Activated T-cell treated with anti-CD3 and anti-CD28 coated beads, Interleukin-2, amount 50 U/mL, for 24 hours (primary cell): ENCODE results near the gene HES4.

Experiments used
- DNase-seq: peaks from one replicate; pipeline ENCODE4 v3.0.0-alpha.2; 2020
- H3K27ac Mint-ChIP-seq: 2 replicates; pipeline ENCODE4 v1.8.0; 2020; ENCODE audit warnings: mild to moderate bottlenecking, mixed read lengths
- H3K27me3 Mint-ChIP-seq: 2 replicates; pipeline ENCODE4 v1.8.0; 2020; ENCODE audit warnings: mixed read lengths
- H3K36me3 Mint-ChIP-seq: 2 replicates; pipeline ENCODE4 v1.8.0; 2020; ENCODE audit warnings: low read depth, mixed read lengths
- H3K4me1 Mint-ChIP-seq: 2 replicates; pipeline ENCODE4 v1.8.0; 2020; ENCODE audit warnings: low read depth, mixed read lengths
- H3K4me3 Mint-ChIP-seq: 2 replicates; pipeline ENCODE4 v1.8.0; 2020; ENCODE audit warnings: mild to moderate bottlenecking, moderate library complexity, mixed read lengths
- H3K9me3 Mint-ChIP-seq: 2 replicates; pipeline ENCODE4 v1.8.0; 2020; ENCODE audit warnings: mixed read lengths

The HES4 gene

DNA sequence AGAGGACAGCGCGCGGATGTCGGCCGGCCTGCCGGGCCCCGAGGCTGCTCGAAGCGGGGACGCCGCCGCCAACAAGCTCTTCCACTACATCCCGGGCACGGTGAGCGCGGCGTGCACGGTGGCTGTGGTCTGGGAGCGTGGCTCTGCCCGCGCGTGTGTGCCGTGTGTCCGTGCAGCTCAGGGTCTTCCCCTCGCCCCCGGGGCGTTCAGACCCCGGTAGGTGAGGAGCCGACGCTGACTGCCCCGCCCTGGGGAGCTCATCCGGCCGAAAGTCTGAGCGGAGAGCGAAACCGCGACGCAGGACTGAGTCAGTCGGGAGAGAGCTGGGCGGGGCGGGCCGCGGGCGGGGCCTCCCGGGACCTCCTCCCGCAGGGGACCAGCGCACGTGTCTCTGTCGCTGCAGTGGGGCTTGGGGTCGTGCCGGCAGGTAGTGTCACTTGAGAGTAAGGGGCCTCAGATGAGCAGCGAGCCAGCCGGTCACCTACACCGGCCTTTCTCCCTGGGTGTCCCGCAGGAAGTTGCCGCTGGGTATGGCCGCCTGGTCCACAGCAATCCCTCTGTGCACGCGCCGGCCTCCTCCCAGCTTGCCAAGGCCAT, 33.1 kb downstream of the HES4 start:
- peak overlapping the region; percentile 86 for H3K27ac Mint-ChIP-seq
- peaks cover 18% of the 10 kb centered on the region for H3K4me1 Mint-ChIP-seq
- H3K4me3 Mint-ChIP-seq, result peak overlapping the region; percentile 78
- H3K27me3 Mint-ChIP-seq, result peaks cover 21% of the 10 kb centered on the region
- peak; percentile 91 for DNase-seq
- peaks cover 25% of the 10 kb centered on the region for H3K36me3 Mint-ChIP-seq
- peaks cover 3% of the 10 kb centered on the region for H3K9me3 Mint-ChIP-seq

DNA sequence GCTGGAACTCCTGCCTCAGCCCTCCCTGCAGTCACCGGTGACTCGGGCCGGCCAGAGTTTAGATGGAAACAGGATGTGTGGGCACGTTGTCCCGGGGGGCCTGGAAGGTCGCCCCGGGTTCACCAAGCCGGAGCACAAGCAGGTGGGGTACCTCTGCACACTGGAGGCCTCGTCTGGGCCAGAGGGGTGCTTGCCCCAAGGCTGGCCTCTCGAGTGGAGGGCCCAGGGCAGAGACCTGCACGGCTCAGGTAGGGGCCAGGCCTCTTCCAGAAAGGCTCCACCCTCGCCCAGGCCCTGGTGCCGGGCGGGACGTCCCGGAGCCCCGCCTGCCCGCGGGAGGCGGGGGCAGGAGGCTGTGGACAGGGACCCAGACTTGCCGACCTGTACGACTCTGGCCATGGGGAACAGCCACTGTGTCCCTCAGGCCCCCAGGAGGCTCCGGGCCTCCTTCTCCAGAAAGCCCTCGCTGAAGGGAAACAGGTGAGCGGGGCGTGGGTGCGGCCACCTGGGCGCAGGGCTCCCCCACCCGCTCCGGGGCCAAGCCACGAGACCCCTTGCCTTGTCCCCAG, 33.7 kb downstream of the HES4 start, which contains the start of gene PLEKHN1:
Gene PLEKHN1, plus strand, starts transcription at position 348 of the 569 bp plus-strand sequence. Its CDS starts 50 bp downstream, at position 398.
- H3K27ac Mint-ChIP-seq, result peak within 1 kb of the TSS; percentile 86
- peak within 1 kb of the TSS; percentile 78 for H3K4me3 Mint-ChIP-seq
- H3K27me3 Mint-ChIP-seq, result peaks cover 16% of the 10 kb centered on the region
- H3K4me1 Mint-ChIP-seq, result peaks cover 23% of the 10 kb centered on the region
- H3K36me3 Mint-ChIP-seq, result peaks cover 25% of the 10 kb centered on the region
- DNase-seq, result peak; percentile 67
- peaks cover 3% of the 10 kb centered on the region for H3K9me3 Mint-ChIP-seq

DNA sequence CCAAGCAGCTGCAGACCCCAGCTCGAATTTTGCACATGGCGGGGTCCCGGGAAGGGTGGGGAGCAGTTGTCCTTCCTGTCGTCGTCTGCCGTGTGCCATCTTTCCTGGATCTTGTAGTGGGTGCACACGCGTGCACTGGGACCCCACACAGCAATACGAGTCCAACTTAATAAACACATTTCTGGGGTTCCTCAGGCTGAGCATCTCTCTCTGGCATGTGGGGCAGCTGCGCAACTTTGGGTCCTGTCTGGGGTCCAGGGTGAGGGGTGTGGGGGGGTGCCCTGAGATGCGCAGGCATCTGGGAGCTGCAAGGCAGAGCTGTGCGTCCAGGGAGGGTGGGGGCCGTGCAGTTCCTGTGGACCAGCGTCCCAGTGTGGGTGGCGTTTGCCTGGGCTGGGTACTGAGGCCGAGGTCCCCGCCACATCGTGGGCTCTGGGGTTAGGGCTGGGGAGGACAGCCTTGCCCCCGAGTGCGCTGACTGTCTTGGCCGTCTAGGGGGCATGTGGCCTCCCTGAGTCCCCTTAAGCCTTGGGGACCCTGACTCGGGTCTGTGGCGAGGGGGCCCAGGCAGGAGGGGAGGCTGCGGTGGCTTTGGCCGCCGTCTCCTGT, 34.3 kb downstream of the HES4 start:
- H3K4me1 Mint-ChIP-seq, result peaks cover 23% of the 10 kb centered on the region
- peak; percentile 40 for DNase-seq
- H3K36me3 Mint-ChIP-seq, result peaks cover 25% of the 10 kb centered on the region
- H3K4me3 Mint-ChIP-seq, result peak overlapping the region; percentile 51
- H3K27ac Mint-ChIP-seq, result peak overlapping the region; percentile 66
- peaks cover 16% of the 10 kb centered on the region for H3K27me3 Mint-ChIP-seq
- H3K9me3 Mint-ChIP-seq, result peaks cover 3% of the 10 kb centered on the region

DNA sequence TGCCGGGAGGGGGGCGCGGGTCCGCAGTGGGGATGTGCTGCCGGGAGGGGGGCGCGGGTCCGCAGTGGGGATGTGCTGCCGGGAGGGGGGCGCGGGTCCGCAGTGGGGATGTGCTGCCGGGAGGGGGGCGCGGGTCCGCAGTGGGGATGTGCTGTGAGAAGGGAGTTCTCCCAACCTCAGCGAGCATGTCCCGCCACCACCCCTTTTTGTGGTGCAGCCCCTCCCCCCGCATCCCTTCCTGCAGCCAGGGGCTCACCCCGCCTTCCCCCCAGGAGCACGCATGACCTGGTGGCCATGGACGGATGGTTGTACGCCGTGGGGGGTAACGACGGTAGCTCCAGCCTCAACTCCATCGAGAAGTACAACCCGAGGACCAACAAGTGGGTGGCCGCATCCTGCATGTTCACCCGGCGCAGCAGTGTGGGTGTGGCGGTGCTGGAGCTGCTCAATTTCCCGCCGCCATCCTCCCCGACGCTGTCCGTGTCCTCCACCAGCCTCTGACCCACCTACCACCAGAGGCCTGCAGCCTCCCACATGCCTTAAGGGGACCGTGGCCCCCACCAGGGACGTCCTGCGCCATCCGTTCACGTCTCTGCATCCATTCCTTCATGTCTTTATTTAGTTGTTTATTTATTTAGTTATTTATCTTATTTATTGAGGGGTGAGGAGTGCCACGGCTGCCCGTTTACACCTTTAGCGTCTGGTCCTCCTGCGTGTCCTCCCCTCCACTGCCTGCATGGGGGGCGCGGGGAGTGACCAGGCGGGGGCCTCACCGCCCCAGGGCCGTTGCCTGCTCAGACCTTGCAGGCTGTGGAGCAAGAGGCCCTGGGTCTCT, 35.0 kb downstream of the HES4 start:
- Mint-ChIP-seq H3K27ac (no peak overlapping the region), H3K4me1 (peaks cover 23% of the 10 kb centered on the region), H3K4me3 (no peak overlapping the region), H3K36me3 (peaks cover 25% of the 10 kb centered on the region), H3K9me3 (peaks cover 3% of the 10 kb centered on the region), H3K27me3 (peaks cover 16% of the 10 kb centered on the region)
- DNase-seq, result no peak

DNA sequence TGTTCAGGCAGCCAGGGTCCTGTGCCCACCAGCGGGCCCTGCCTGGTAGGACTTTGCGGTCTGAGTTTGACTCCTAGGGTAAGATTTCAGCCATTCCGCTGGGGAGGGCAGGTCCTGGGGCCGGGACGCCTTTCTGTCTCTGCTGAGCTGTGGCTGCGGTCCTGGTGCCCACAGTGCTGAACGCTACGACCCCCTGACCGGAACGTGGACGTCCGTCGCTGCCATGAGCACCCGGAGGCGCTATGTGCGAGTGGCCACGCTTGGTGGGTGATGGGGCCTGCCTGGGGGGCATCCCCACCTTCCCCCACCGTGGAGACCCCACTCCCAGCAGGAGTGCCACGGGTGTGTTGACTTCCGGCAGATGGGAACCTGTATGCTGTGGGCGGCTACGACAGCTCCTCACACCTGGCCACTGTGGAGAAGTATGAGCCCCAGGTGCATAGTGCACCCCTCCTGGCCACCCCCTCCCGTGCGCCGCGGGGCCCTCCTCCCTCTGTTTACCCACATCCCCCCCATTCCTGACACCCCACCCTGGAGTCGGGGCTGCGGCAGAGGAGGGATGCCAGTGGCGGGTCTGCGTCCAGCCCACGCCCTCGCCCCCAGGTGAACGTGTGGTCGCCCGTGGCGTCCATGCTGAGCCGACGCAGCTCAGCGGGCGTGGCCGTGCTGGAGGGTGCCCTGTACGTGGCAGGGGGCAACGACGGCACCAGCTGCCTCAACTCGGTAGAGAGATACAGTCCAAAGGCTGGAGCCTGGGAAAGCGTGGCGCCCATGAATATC, 36.0 kb downstream of the HES4 start:
- Mint-ChIP-seq H3K4me3 (no peak overlapping the region), H3K36me3 (peaks cover 27% of the 10 kb centered on the region), H3K27me3 (peaks cover 7% of the 10 kb centered on the region), H3K9me3 (no peaks in the 10 kb centered on the region), H3K27ac (no peak overlapping the region), H3K4me1 (peaks cover 23% of the 10 kb centered on the region)
- no peak for DNase-seq

DNA sequence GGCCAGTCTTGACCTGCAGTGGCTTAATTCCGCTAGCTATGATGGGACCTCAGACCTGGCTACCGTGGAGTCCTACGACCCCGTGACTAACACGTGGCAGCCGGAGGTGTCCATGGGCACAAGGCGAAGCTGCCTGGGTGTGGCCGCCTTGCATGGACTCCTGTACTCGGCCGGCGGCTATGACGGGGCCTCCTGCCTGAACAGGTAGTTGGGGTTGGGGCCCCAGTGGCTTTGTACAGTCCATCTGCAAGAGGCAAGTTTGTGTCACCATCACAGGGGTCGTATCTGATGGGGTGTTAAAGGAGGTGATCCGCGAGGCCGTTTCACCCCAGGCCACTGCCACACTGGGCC, 36.6 kb downstream of the HES4 start:
- H3K4me3 Mint-ChIP-seq, result no peak overlapping the region
- no peak for DNase-seq
- H3K36me3 Mint-ChIP-seq, result peaks cover 33% of the 10 kb centered on the region
- peaks cover 1% of the 10 kb centered on the region for H3K27me3 Mint-ChIP-seq
- H3K9me3 Mint-ChIP-seq, result no peaks in the 10 kb centered on the region
- peaks cover 26% of the 10 kb centered on the region for H3K4me1 Mint-ChIP-seq
- no peak overlapping the region for H3K27ac Mint-ChIP-seq

DNA sequence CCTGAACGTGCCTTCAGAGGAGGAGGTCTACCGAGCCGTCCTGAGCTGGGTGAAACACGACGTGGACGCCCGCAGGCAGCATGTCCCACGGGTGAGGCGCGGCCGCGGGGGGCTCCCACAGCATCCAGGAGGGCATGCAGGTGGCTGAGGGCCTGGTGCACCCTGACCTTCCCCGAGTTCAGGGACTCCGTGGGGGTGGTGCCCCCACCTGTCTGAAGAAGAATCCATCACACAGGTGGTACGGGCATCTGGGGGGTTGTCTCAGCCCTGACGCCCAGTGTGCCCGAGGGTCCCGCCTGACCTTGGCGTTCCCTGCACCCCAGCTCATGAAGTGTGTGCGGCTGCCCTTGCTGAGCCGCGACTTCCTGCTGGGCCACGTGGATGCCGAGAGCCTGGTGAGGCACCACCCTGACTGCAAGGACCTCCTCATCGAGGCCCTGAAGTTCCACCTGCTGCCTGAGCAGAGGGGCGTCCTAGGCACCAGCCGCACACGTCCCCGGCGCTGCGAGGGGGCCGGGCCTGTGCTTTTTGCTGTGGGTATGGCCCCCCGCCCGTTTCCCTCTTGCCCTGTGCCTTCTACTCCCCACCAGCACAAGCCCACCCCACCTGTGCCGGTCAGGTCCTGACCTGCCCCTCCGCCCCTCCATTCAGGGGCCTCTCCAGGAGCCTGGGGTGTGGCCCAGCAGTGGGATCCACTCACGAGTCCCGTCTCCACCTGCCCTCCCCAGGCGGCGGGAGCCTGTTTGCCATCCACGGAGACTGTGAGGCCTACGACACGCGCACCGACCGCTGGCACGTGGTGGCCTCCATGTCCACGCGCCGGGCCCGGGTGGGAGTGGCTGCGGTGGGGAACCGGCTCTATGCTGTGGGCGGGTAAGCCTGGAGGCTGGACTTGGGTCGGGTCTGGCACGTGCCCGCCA, 37.3 kb downstream of the HES4 start:
- Mint-ChIP-seq H3K4me3 (peak overlapping the region; percentile 60), H3K27ac (no peak overlapping the region)

DNA sequence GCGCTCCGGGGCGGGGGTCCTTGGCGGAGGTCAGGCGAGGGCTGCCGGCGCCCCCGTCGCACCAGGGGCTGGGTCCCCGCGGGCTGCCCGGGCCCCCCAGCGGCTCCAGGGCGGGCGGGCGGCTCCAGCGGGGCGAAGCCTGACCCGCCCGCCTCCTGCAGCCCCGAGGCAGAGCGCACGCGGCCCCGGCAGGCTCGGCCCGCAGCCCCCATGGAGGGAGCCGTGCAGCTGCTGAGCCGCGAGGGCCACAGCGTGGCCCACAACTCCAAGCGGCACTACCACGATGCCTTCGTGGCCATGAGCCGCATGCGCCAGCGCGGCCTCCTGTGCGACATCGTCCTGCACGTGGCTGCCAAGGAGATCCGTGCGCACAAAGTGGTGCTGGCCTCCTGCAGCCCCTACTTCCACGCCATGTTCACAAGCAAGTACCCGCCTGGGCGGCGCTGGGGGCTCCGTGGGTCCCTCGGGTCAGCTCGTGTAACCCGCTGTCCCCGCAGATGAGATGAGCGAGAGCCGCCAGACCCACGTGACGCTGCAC, 38.7 kb downstream of the HES4 start:
- peak overlapping the region; percentile 72 for H3K4me3 Mint-ChIP-seq
- no peak overlapping the region for H3K27ac Mint-ChIP-seq
- peaks cover 34% of the 10 kb centered on the region for H3K4me1 Mint-ChIP-seq

More for the DNA sequence above, 37.3 kb downstream of the HES4 start:
- DNase-seq, result no peak
- no peaks in the 10 kb centered on the region for H3K9me3 Mint-ChIP-seq
- no peaks in the 10 kb centered on the region for H3K27me3 Mint-ChIP-seq
- H3K36me3 Mint-ChIP-seq, result peaks cover 39% of the 10 kb centered on the region
- H3K4me1 Mint-ChIP-seq, result peaks cover 31% of the 10 kb centered on the region

DNA sequence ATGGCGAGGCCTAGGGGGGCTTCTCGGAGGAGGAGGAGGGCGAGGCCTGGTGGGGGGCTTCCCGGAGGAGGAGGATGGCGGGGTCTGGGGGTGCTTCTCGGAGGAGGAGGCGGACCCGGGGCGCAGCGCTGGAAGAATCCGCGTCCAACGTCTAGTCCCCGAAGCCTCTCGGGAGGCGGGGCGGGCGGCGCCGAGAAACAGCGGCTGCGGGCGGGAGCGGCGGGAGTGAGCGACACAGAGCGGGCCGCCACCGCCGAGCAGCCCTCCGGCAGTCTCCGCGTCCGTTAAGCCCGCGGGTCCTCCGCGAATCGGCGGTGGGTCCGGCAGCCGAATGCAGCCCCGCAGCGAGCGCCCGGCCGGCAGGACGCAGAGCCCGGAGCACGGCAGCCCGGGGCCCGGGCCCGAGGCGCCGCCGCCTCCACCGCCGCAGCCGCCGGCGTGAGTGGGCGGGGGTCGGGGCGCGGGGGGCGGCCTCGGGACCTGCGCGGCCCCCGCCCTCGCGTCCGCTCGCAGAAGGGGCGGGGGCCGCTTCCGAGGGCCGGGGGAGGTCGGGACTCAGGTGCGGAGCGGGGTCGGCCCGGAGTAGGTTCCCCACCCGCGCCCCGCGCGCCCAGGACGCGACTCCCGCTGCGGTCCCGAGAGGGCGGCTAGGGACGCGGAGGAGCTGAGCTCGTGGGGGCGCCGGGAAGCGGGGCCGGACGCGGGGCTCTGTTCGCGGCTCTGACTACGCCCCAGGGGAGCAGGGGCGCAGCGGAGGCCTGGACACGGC, 39.4 kb downstream of the HES4 start, which contains the start of gene KLHL17:
Gene KLHL17, plus strand, starts transcription at position 222 of the 769 bp plus-strand sequence. Its CDS starts 110 bp downstream, at position 332.
- Mint-ChIP-seq H3K4me3 (peak within 1 kb of the TSS; percentile 95), H3K27ac (peak within 1 kb of the TSS; percentile 47), H3K9me3 (no peaks in the 10 kb centered on the region), H3K27me3 (no peaks in the 10 kb centered on the region), H3K4me1 (peaks cover 28% of the 10 kb centered on the region), H3K36me3 (peaks cover 56% of the 10 kb centered on the region)
- DNase-seq, result peak; percentile 89

More for the DNA sequence above, 38.7 kb downstream of the HES4 start:
- peak; percentile 54 for DNase-seq
- Mint-ChIP-seq H3K36me3 (peaks cover 53% of the 10 kb centered on the region), H3K9me3 (no peaks in the 10 kb centered on the region), H3K27me3 (no peaks in the 10 kb centered on the region)

DNA sequence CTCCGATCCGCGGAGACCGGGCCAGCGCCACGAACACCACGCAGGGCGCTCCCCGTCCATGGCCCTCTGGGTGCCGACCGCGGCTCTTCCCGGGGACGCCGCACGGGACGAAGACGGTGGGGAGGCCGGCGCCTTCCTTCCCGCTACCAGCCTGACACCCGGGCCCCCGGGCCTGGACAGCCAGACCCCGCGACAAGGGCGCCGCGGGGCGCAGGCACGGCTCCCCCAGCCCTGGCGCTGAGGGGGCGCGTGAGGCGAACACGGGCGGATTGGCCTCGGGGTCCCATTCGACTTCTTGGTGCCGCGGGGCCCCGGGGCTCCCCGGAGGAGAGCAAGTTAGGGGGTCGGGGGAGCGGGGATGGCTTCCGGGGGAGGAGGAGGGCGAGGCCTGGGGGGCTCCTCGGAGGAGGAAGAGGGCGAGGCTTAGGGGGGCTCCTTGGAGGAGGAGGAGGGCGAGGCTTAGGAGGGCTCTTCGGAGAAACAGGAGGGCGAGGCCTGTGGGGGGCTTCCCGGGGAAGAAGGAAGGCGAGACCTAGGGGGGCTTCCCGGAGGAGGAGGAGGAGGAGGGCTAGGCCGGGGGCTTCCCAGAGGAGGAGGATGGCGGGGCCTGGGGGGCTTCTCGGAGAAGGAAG, 40.0 kb downstream of the HES4 start:
- peak overlapping the region; percentile 44 for H3K27ac Mint-ChIP-seq
- H3K4me1 Mint-ChIP-seq, result peaks cover 26% of the 10 kb centered on the region
- no peak for DNase-seq
- no peaks in the 10 kb centered on the region for H3K27me3 Mint-ChIP-seq
- no peaks in the 10 kb centered on the region for H3K9me3 Mint-ChIP-seq
- H3K4me3 Mint-ChIP-seq, result peak overlapping the region; percentile 95
- H3K36me3 Mint-ChIP-seq, result peaks cover 59% of the 10 kb centered on the region

DNA sequence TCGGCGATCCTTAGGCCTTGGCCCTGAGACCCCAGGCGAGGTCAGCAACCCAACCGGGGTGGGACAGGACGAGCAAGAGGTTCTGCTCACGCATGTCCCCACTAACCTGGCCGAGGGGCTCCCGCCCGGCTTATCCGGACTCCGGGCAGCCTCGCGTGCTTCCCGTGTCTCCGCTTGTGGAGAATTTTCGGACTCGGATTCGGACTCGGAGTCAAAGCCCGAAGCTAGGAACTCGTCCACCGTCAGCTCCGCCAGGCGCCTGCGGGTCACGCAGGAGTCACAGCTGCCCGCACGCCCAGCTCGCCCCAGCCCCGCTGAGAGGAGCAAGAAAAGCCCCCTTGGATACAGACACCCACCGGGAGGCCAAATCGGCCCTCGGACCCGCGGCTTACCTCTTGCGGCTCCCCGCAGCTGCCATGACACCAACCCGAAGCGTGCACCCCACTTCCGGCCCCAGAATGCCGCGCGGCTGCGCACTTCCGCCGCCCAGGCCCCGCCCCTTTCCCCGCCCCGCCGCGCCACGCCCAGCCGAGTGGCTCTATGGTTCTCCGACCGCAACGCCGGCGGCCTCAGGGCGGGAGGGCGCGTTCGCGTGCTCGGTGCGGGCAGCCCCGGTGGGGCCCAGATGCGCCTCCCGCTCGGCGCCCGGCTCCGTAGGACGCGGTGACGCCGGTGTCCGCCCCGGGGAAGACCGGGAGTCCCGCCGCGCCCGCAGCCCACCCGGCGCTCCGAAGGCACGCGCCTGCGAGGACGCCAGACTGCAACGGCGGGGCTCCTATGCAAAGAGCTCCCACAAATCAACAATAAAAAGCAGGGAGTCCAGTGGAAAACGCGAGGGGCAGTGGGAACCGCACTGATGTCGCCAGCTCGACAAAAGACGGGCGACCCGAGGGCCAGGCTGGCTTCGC, 40.8 kb downstream of the HES4 start, which contains the start of gene NOC2L:
Gene NOC2L, minus strand, starts transcription at position 434 of the 908 bp plus-strand sequence. Its CDS starts 16 bp downstream, at position 418.
- peak within 1 kb of the TSS; percentile 95 for H3K4me3 Mint-ChIP-seq
- peaks cover 66% of the 10 kb centered on the region for H3K36me3 Mint-ChIP-seq
- H3K9me3 Mint-ChIP-seq, result no peaks in the 10 kb centered on the region
- peaks cover 26% of the 10 kb centered on the region for H3K4me1 Mint-ChIP-seq
- DNase-seq, result peak; percentile 100
- H3K27ac Mint-ChIP-seq, result peak within 1 kb of the TSS; percentile 91
- no peaks in the 10 kb centered on the region for H3K27me3 Mint-ChIP-seq
